ENCODE measurements around the gene HHAT. TPM values are rescaled to one million over a fixed set of nuclear protein-coding genes. Genes with fewer than 3 reads are reported as not detected.

The HHAT gene
- polyA plus RNA-seq, 1 donor from 2014 or later, result 5.3 TPM

DNA sequence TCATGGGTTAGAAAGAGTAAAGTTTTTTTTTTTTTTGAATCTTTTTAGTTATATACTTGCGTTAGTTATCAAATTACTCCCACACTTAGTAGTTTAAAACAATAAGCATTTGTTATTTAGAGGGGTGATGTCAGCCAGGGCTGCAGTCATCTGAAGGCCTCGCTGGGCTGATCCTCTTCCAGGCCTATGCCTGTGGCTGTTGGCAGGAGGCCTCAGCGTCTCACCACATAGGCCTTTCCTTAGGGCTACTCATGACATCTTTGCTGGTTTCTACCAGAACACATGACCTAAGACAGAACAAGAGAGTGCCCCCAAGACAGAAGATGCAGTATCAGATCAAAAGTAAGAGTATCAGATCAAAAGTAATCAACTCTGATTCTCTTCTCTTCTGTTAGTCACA, 167.4 kb downstream of the HHAT start:
- H3K27ac ChIP-seq (ENCODE audit: low read length), result no peak overlapping the region
- H3K36me3 ChIP-seq (ENCODE audit: insufficient read depth, low read length), result no peaks in the 10 kb centered on the region
- H3K4me3 ChIP-seq (ENCODE audit: low read length), result no peak overlapping the region
- H4K20me1 ChIP-seq (ENCODE audit: insufficient read depth), result no peaks in the 10 kb centered on the region
- no peaks in the 10 kb centered on the region for H3K27me3 ChIP-seq (ENCODE audit: insufficient read depth, low read depth, low read length)
- no peak overlapping the region for H3K4me2 ChIP-seq (ENCODE audit: low read length)
- H3K9me2 ChIP-seq (ENCODE audit: insufficient read depth, low read length), result no peaks in the 10 kb centered on the region
- no peaks in the 10 kb centered on the region for H3K9me3 ChIP-seq (ENCODE audit: low read length)
- H3K9ac ChIP-seq (ENCODE audit: low read length), result no peak overlapping the region
- no peaks in the 10 kb centered on the region for H3F3A ChIP-seq (ENCODE audit: insufficient read depth, low read length, poor library complexity, severe bottlenecking)
- H2AFZ ChIP-seq (ENCODE audit: low read depth, low read length), result no peak overlapping the region
- TF ChIP-seq RAD21 (conservative IDR thresholded peaks at IDR 0.05) (no peak), TAF1 (IDR thresholded peaks at IDR 0.05; ENCODE audit: low read depth) (no peak), EZH2 (IDR thresholded peaks at IDR 0.05; ENCODE audit: borderline replicate concordance, insufficient read depth, low read length, poor library complexity, severe bottlenecking) (no peak), SMC3 (conservative IDR thresholded peaks at IDR 0.05; ENCODE audit: poor library complexity) (no peak), POLR2AphosphoS5 (IDR thresholded peaks at IDR 0.05) (no peak), EP300 (conservative IDR thresholded peaks at IDR 0.05; ENCODE audit: poor library complexity, severe bottlenecking) (no peak), MXI1 (conservative IDR thresholded peaks at IDR 0.05; ENCODE audit: poor library complexity, severe bottlenecking) (no peak)
- TF ChIP-seq, protein P1, sequence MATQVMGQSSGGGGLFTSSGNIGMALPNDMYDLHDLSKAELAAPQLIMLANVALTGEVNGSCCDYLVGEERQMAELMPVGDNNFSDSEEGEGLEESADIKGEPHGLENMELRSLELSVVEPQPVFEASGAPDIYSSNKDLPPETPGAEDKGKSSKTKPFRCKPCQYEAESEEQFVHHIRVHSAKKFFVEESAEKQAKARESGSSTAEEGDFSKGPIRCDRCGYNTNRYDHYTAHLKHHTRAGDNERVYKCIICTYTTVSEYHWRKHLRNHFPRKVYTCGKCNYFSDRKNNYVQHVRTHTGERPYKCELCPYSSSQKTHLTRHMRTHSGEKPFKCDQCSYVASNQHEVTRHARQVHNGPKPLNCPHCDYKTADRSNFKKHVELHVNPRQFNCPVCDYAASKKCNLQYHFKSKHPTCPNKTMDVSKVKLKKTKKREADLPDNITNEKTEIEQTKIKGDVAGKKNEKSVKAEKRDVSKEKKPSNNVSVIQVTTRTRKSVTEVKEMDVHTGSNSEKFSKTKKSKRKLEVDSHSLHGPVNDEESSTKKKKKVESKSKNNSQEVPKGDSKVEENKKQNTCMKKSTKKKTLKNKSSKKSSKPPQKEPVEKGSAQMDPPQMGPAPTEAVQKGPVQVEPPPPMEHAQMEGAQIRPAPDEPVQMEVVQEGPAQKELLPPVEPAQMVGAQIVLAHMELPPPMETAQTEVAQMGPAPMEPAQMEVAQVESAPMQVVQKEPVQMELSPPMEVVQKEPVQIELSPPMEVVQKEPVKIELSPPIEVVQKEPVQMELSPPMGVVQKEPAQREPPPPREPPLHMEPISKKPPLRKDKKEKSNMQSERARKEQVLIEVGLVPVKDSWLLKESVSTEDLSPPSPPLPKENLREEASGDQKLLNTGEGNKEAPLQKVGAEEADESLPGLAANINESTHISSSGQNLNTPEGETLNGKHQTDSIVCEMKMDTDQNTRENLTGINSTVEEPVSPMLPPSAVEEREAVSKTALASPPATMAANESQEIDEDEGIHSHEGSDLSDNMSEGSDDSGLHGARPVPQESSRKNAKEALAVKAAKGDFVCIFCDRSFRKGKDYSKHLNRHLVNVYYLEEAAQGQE (IDR thresholded peaks at IDR 0.05; ENCODE audit: borderline replicate concordance), result no peak
- TF ChIP-seq, protein P2, sequence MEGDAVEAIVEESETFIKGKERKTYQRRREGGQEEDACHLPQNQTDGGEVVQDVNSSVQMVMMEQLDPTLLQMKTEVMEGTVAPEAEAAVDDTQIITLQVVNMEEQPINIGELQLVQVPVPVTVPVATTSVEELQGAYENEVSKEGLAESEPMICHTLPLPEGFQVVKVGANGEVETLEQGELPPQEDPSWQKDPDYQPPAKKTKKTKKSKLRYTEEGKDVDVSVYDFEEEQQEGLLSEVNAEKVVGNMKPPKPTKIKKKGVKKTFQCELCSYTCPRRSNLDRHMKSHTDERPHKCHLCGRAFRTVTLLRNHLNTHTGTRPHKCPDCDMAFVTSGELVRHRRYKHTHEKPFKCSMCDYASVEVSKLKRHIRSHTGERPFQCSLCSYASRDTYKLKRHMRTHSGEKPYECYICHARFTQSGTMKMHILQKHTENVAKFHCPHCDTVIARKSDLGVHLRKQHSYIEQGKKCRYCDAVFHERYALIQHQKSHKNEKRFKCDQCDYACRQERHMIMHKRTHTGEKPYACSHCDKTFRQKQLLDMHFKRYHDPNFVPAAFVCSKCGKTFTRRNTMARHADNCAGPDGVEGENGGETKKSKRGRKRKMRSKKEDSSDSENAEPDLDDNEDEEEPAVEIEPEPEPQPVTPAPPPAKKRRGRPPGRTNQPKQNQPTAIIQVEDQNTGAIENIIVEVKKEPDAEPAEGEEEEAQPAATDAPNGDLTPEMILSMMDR (IDR thresholded peaks at IDR 0.05; ENCODE audit: poor library complexity, severe bottlenecking), result no peak
- no peaks in the 10 kb centered on the region for H3K79me2 ChIP-seq (replicated peaks; ENCODE audit: insufficient read depth, low read length)

DNA sequence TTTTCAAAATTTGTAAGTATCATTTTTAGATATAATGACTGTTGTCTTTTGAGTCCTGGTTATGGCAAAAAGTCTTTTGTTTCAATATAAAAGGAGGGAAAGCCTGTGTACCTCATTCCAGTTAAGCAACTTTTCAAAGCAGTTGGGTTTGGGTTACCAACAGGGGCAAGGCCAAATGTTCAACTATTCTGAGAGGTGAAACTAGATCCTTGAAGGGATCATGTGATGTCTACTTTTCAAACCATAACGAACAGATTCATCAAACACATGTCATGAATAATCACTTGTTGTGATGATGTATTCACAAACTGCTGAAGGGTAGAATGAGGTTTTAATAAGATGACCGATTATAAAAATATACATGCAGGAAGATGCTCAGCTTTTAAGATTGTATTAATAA, 171.3 kb downstream of the HHAT start:
- H3K79me2 ChIP-seq (replicated peaks; ENCODE audit: insufficient read depth, low read length), result no peaks in the 10 kb centered on the region
- no peak overlapping the region for H3K27ac ChIP-seq (ENCODE audit: low read length)
- H3K9me2 ChIP-seq (ENCODE audit: insufficient read depth, low read length), result no peaks in the 10 kb centered on the region

More for the DNA sequence above, 171.3 kb downstream of the HHAT start:
- Histone ChIP-seq H3K9me3 (ENCODE audit: low read length) (no peaks in the 10 kb centered on the region), H3K9ac (ENCODE audit: low read length) (no peak overlapping the region), H3F3A (ENCODE audit: insufficient read depth, low read length, poor library complexity, severe bottlenecking) (no peaks in the 10 kb centered on the region), H2AFZ (ENCODE audit: low read depth, low read length) (no peak overlapping the region), H3K4me2 (ENCODE audit: low read length) (no peak overlapping the region), H4K20me1 (ENCODE audit: insufficient read depth) (no peaks in the 10 kb centered on the region), H3K27me3 (ENCODE audit: insufficient read depth, low read depth, low read length) (no peaks in the 10 kb centered on the region), H3K4me3 (ENCODE audit: low read length) (no peak overlapping the region), H3K36me3 (ENCODE audit: insufficient read depth, low read length) (no peaks in the 10 kb centered on the region)
- TF ChIP-seq SMC3 (conservative IDR thresholded peaks at IDR 0.05; ENCODE audit: poor library complexity) (no peak), EP300 (conservative IDR thresholded peaks at IDR 0.05; ENCODE audit: poor library complexity, severe bottlenecking) (no peak), RAD21 (conservative IDR thresholded peaks at IDR 0.05) (no peak), POLR2AphosphoS5 (IDR thresholded peaks at IDR 0.05) (no peak), TAF1 (IDR thresholded peaks at IDR 0.05; ENCODE audit: low read depth) (no peak)
- TF ChIP-seq, protein P2 (IDR thresholded peaks at IDR 0.05; ENCODE audit: poor library complexity, severe bottlenecking), result no peak
- TF ChIP-seq, protein P1 (IDR thresholded peaks at IDR 0.05; ENCODE audit: borderline replicate concordance), result no peak
